Left ventricle myocardium inferior (tissue), 1 donor: ENCODE measurements around the gene GSTM2. TPM values are rescaled to one million over a fixed set of nuclear protein-coding genes. Genes with fewer than 3 reads are reported as not detected.
A peak's percentile ranks its signal among the peaks of the same experiment; 100 is the strongest.

Experiments
- DNase-seq: peaks from one replicate; pipeline ENCODE4 v3.0.0-alpha.2; 2020
- H3K27ac ChIP-seq: fragments of 200-600 bp; replicated peaks from 2 replicates; pipeline ENCODE4 v1.8.0; 2021
- H3K27me3 ChIP-seq: fragments of 200-600 bp; 2 replicates; pipeline ENCODE4 v1.8.0; 2021; ENCODE audit warnings: low read depth
- H3K36me3 ChIP-seq: fragments of 200-600 bp; 2 replicates; pipeline ENCODE4 v1.8.0; 2021
- H3K4me1 ChIP-seq: fragments of 200-600 bp; 2 replicates; pipeline ENCODE4 v1.8.0; 2021
- H3K4me3 ChIP-seq: fragments of 200-600 bp; 2 replicates; pipeline ENCODE4 v1.8.0; 2021; ENCODE audit warnings: mild to moderate bottlenecking, moderate library complexity
- H3K9me3 ChIP-seq: fragments of 200-600 bp; replicated peaks from 2 replicates; pipeline ENCODE4 v1.8.0; 2021
- intact Hi-C: fragments of 100-400 bp; cut with micrococcal nuclease; formaldehyde crosslinking; loops from one replicate; pipeline ENCODE4 v1.11.0; 2022
- total RNA-seq: library from RNA; stranded (reverse); fragmentation: NEBNext Ultra II Directional; extraction: Animal tissue kit (Norgen Biotek cat#: 25700); gene quantifications from one replicate; pipeline ENCODE4 v1.2.1, GENCODE V29; 2021
- TF ChIP-seq, protein P1 (sequence below): fragments of 200-600 bp; IDR thresholded peaks from 2 replicates; pipeline ENCODE4 v1.8.0; 2021; ENCODE audit warnings: antibody characterized with exemption, mild to moderate bottlenecking, borderline replicate concordance
- donor health status: DM: no; HTN: yes; CAD: no; lungs with severe emphysema.

Gene GSTM2
- total RNA-seq, 1 donor from 2014 or later: 67.3 TPM

- peaks cover 24% of the 10 kb centered on the region for H3K4me1 ChIP-seq
- H3K36me3 ChIP-seq: peaks cover 48% of the 10 kb centered on the region
- intact Hi-C loops: loop anchor here (5.0 kb wide), 1 partner anchor 84 kb away; the partner anchor contains the start of gene GNAI3
- no peak for DNase-seq
- no peaks in the 10 kb centered on the region for H3K9me3 ChIP-seq
- H3K27me3 ChIP-seq: no peaks in the 10 kb centered on the region
- TF ChIP-seq, protein P1, sequence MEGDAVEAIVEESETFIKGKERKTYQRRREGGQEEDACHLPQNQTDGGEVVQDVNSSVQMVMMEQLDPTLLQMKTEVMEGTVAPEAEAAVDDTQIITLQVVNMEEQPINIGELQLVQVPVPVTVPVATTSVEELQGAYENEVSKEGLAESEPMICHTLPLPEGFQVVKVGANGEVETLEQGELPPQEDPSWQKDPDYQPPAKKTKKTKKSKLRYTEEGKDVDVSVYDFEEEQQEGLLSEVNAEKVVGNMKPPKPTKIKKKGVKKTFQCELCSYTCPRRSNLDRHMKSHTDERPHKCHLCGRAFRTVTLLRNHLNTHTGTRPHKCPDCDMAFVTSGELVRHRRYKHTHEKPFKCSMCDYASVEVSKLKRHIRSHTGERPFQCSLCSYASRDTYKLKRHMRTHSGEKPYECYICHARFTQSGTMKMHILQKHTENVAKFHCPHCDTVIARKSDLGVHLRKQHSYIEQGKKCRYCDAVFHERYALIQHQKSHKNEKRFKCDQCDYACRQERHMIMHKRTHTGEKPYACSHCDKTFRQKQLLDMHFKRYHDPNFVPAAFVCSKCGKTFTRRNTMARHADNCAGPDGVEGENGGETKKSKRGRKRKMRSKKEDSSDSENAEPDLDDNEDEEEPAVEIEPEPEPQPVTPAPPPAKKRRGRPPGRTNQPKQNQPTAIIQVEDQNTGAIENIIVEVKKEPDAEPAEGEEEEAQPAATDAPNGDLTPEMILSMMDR: no peak
- H3K27ac ChIP-seq: no peak overlapping the region
- H3K4me3 ChIP-seq: no peak overlapping the region
Measured at GRCh38 chr1:109630898-109631512, 36.9 kb upstream of the GSTM2 start.

- intact Hi-C loops: loop anchor here (5.0 kb wide), 1 partner anchor 85 kb away; the partner anchor contains the start of gene GNAI3
- TF ChIP-seq, protein P1: no peak
- no peak overlapping the region for H3K4me3 ChIP-seq
- peaks cover 44% of the 10 kb centered on the region for H3K36me3 ChIP-seq
- no peaks in the 10 kb centered on the region for H3K9me3 ChIP-seq
- H3K27me3 ChIP-seq: no peaks in the 10 kb centered on the region
- no peak for DNase-seq
- no peak overlapping the region for H3K27ac ChIP-seq
- peaks cover 32% of the 10 kb centered on the region for H3K4me1 ChIP-seq
Measured at GRCh38 chr1:109631513-109632505, 36.0 kb upstream of the GSTM2 start.

GRCh38 chr1:109632671-109633346, 35.0 kb upstream of the GSTM2 start:
- Histone ChIP-seq H3K27me3 (no peaks in the 10 kb centered on the region), H3K4me3 (no peak overlapping the region), H3K4me1 (peaks cover 32% of the 10 kb centered on the region), H3K36me3 (peaks cover 35% of the 10 kb centered on the region), H3K27ac (peak overlapping the region; percentile 37), H3K9me3 (no peaks in the 10 kb centered on the region)
- DNase-seq: no peak
- intact Hi-C loops: loop anchor here (5.0 kb wide), 1 partner anchor 86 kb away; the partner anchor contains the start of gene GNAI3
- TF ChIP-seq, protein P1: no peak

DNA sequence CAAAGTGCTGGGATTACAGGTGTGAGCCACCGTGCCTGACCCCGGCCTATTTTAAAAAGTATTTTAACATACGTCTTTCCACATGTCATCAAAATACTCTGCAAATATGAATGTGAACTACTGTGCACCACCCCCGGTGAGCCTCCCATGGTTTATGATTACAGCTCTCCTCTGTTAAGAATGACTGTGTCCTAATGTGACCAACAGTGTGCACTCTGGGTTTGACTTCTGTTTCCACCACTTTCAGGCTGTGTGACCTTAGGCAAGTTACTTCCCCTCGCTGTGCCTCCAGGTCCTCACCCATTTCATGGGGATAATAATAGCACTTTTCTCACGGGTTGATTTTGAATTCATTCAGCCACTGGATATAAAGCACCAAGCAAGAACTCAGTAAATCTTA, 33.6 kb upstream of the GSTM2 start:
- peaks cover 32% of the 10 kb centered on the region for H3K4me1 ChIP-seq
- intact Hi-C loops: loop anchor here (5.0 kb wide), 1 partner anchor 87 kb away; the partner anchor contains the start of gene GNAI3
- TF ChIP-seq, protein P1: no peak

More for the DNA sequence above, 33.6 kb upstream of the GSTM2 start:
- H3K4me3 ChIP-seq: no peak overlapping the region
- H3K27me3 ChIP-seq: no peaks in the 10 kb centered on the region
- DNase-seq: no peak
- H3K27ac ChIP-seq: no peak overlapping the region
- no peaks in the 10 kb centered on the region for H3K9me3 ChIP-seq
- H3K36me3 ChIP-seq: peaks cover 20% of the 10 kb centered on the region
